H9 (cell line): Measurements from ENCODE around the gene ANKS3. TPM values are rescaled to one million over a fixed set of nuclear protein-coding genes. Genes with fewer than 3 reads are reported as not detected.

Source experiments
- DNase-seq: peaks from one replicate; pipeline ENCODE4 v3.0.0-alpha.2; 2017
- H2AFZ ChIP-seq: one replicate; pipeline ENCODE4 v1.6.1; 2013; ENCODE audit warnings: mild to moderate bottlenecking, low read length, control low read depth, moderate library complexity
- H2AK5ac ChIP-seq: 2 replicates; pipeline ENCODE4 v1.6.1; 2013; ENCODE audit warnings: low read length, control low read depth, mixed read lengths; ENCODE audit not compliant: insufficient read length
- H2BK120ac ChIP-seq: one replicate; pipeline ENCODE4 v1.6.1; 2013; ENCODE audit warnings: low read depth, mild to moderate bottlenecking, low read length, control low read depth, inconsistent platforms; ENCODE audit not compliant: poor library complexity, severe bottlenecking
- H2BK12ac ChIP-seq: 2 replicates; pipeline ENCODE4 v1.6.1; 2013; ENCODE audit warnings: low read length, control low read depth, mixed read lengths, low read depth; ENCODE audit not compliant: insufficient read length
- H2BK15ac ChIP-seq: 2 replicates; pipeline ENCODE4 v1.6.1; 2013; ENCODE audit warnings: low read depth, low read length, control low read depth
- H2BK20ac ChIP-seq: one replicate; pipeline ENCODE4 v1.6.1; 2013; ENCODE audit warnings: low read depth, mild to moderate bottlenecking, low read length, control low read depth, inconsistent platforms; ENCODE audit not compliant: poor library complexity, severe bottlenecking
- H2BK5ac ChIP-seq: 2 replicates; pipeline ENCODE4 v1.6.1; 2013; ENCODE audit warnings: low read length, control low read depth, mixed read lengths; ENCODE audit not compliant: insufficient read length
- H3K14ac ChIP-seq: 2 replicates; pipeline ENCODE4 v1.6.1; 2013; ENCODE audit warnings: low read length, control low read depth; ENCODE audit not compliant: insufficient read depth
- H3K18ac ChIP-seq: 2 replicates; pipeline ENCODE4 v1.6.1; 2013; ENCODE audit warnings: low read depth, mild to moderate bottlenecking, mixed read lengths, low read length, control low read depth; ENCODE audit not compliant: insufficient read length
- H3K23ac ChIP-seq: 2 replicates; pipeline ENCODE4 v1.6.1; 2013; ENCODE audit warnings: low read length, control low read depth, mixed read lengths, low read depth; ENCODE audit not compliant: insufficient read length
- H3K23me2 ChIP-seq: 2 replicates; pipeline ENCODE4 v1.6.1; 2013; ENCODE audit warnings: low read depth, mild to moderate bottlenecking, mixed read lengths, low read length, control low read depth; ENCODE audit not compliant: insufficient read length, poor library complexity, severe bottlenecking
- H3K27ac ChIP-seq: 2 replicates; pipeline ENCODE4 v1.5.1; 2013; ENCODE audit warnings: low read length, control low read depth, mixed read lengths, low read depth; ENCODE audit not compliant: insufficient read length
- H3K27me3 ChIP-seq: 2 replicates; pipeline ENCODE4 v1.6.1; 2013; ENCODE audit warnings: low read length, control low read depth, inconsistent platforms; ENCODE audit not compliant: insufficient read depth
- H3K4ac ChIP-seq: 2 replicates; pipeline ENCODE4 v1.6.1; 2013; ENCODE audit warnings: low read depth, mild to moderate bottlenecking, control low read depth, inconsistent platforms, low read length, moderate library complexity
- H3K4me1 ChIP-seq: 2 replicates; pipeline ENCODE4 v1.6.1; 2013; ENCODE audit warnings: low read length, control low read depth, inconsistent platforms; ENCODE audit not compliant: insufficient read depth
- H3K4me2 ChIP-seq: 2 replicates; pipeline ENCODE4 v1.6.1; 2013; ENCODE audit warnings: low read length, control low read depth, mixed read lengths; ENCODE audit not compliant: insufficient read length, insufficient read depth
- H3K56ac ChIP-seq: 2 replicates; pipeline ENCODE4 v1.6.1; 2013; ENCODE audit warnings: low read depth, mild to moderate bottlenecking, mixed read lengths, low read length, control low read depth; ENCODE audit not compliant: insufficient read length
- H3K79me1 ChIP-seq: 2 replicates; pipeline ENCODE4 v1.6.1; 2013; ENCODE audit warnings: low read depth, mild to moderate bottlenecking, moderate library complexity, low read length, control low read depth, inconsistent platforms; ENCODE audit not compliant: insufficient read depth, poor library complexity, severe bottlenecking
- H3K79me2 ChIP-seq: 2 replicates; pipeline ENCODE4 v1.6.1; 2013; ENCODE audit warnings: low read length, control low read depth, inconsistent platforms; ENCODE audit not compliant: insufficient read depth
- H3K9ac ChIP-seq: 2 replicates; pipeline ENCODE4 v1.6.1; 2013; ENCODE audit warnings: low read length, control low read depth, mixed read lengths; ENCODE audit not compliant: insufficient read length; ENCODE audit errors: extremely low read depth
- H3K9me3 ChIP-seq: one replicate; pipeline ENCODE4 v1.6.1; 2013; ENCODE audit warnings: low read depth, low read length, inconsistent platforms; ENCODE audit not compliant: control insufficient read depth
- H3T11ph ChIP-seq: one replicate; pipeline ENCODE4 v1.6.1; 2013; ENCODE audit warnings: mild to moderate bottlenecking, low read length, control low read depth, inconsistent platforms
- H4K20me1 ChIP-seq: one replicate; pipeline ENCODE4 v1.6.1; 2013; ENCODE audit not compliant: control insufficient read depth, insufficient read length, insufficient read depth
- H4K5ac ChIP-seq: 2 replicates; pipeline ENCODE4 v1.6.1; 2013; ENCODE audit warnings: low read depth, mild to moderate bottlenecking, mixed read lengths, low read length, control low read depth; ENCODE audit not compliant: insufficient read length
- H4K8ac ChIP-seq: replicated peaks from 2 replicates; pipeline ENCODE4 v1.6.1; 2013; ENCODE audit warnings: low read length, control low read depth, mixed read lengths, low read depth; ENCODE audit not compliant: insufficient read length
- H4K91ac ChIP-seq: 2 replicates; pipeline ENCODE4 v1.6.1; 2013; ENCODE audit warnings: low read depth, mild to moderate bottlenecking, moderate library complexity, mixed read lengths, low read length, control low read depth; ENCODE audit not compliant: insufficient read length
- H3K27ac Mint-ChIP-seq, 3 experiments: 2 replicates in 2 of 3; 3 replicates in 1 of 3; pipeline ENCODE4 v1.8.0; 2020 to 2021; ENCODE audit warnings: mixed read lengths in 3 of 3, mild to moderate bottlenecking in 1 of 3, moderate library complexity in 1 of 3
- H3K27me3 Mint-ChIP-seq: 2 replicates; pipeline ENCODE4 v1.8.0; 2021; ENCODE audit warnings: low read depth, mild to moderate bottlenecking, moderate library complexity, mixed read lengths
- H3K36me3 Mint-ChIP-seq, 3 experiments: 2 replicates in 2 of 3; 3 replicates in 1 of 3; pipeline ENCODE4 v1.8.0; 2020 to 2021; ENCODE audit warnings: low read depth in 3 of 3, mixed read lengths in 3 of 3; ENCODE audit not compliant: insufficient read depth in 1 of 3
- H3K4me1 Mint-ChIP-seq, 2 experiments: 2 replicates each; pipeline ENCODE4 v1.8.0; 2020; ENCODE audit warnings: mixed read lengths in 2 of 2
- H3K4me3 Mint-ChIP-seq, 2 experiments: 2 replicates in 1 of 2; 3 replicates in 1 of 2; pipeline ENCODE4 v1.8.0; 2020 to 2021; ENCODE audit warnings: mild to moderate bottlenecking in 2 of 2, mixed read lengths in 2 of 2, moderate library complexity in 1 of 2
- H3K9me3 Mint-ChIP-seq, 2 experiments: 2 replicates in 1 of 2; 3 replicates in 1 of 2; pipeline ENCODE4 v1.8.0; 2020; ENCODE audit warnings: mild to moderate bottlenecking in 2 of 2, mixed read lengths in 2 of 2, moderate library complexity in 1 of 2
- CTCF ChIP-seq: fragments of 200-600 bp; sonication (generic); conservative IDR thresholded peaks from 3 replicates; pipeline ENCODE4 v1.8.0; 2021; ENCODE audit warnings: antibody characterized with exemption, mild to moderate bottlenecking
- WGBS: extraction: QIAGEN DNeasy Blood & Tissue Kit; methylation state at CpG from one replicate; pipeline ENCODE4 v1.1.7; 2013; ENCODE audit warnings: missing lambda C conversion rate, low lambda C conversion rate, mixed read lengths; ENCODE audit not compliant: insufficient read length; ENCODE audit errors: extremely low coverage; 5-methylcytosine and 5-hydroxymethylcytosine counted together
- total RNA-seq: library from RNA; stranded (reverse); gene quantifications from 2 replicates; pipeline ENCODE4 v1.2.1, GENCODE V29; 2021

The ANKS3 gene
- total RNA-seq, 1 experiment from 2014 or later, result 32.0 TPM

- Histone ChIP-seq H3K14ac (no peak overlapping the region), H3K4me2 (no peak overlapping the region), H3K23me2 (no peaks in the 10 kb centered on the region), H3K18ac (no peak overlapping the region), H3K4ac (no peak overlapping the region), H2BK12ac (no peak overlapping the region), H3T11ph (no peak overlapping the region), H3K79me2 (no peaks in the 10 kb centered on the region), H2AFZ (no peak overlapping the region), H2BK120ac (no peak overlapping the region), H4K5ac (no peak overlapping the region), H3K79me1 (no peaks in the 10 kb centered on the region), H3K23ac (no peak overlapping the region), H3K9me3 (no peaks in the 10 kb centered on the region), H3K9ac (no peak overlapping the region), H2BK20ac (no peak overlapping the region), H4K8ac (no peak overlapping the region), H3K56ac (no peak overlapping the region), H4K20me1 (no peaks in the 10 kb centered on the region), H4K91ac (no peak overlapping the region), H3K4me1 (no peaks in the 10 kb centered on the region), H3K27ac (no peak overlapping the region), H3K27me3 (no peaks in the 10 kb centered on the region), H2BK15ac (no peak overlapping the region), H2AK5ac (no peak overlapping the region), H2BK5ac (no peak overlapping the region)
- no CpG with 5 or more reads among the region's 9 CpGs for WGBS
- DNase-seq, result no peak
- no peak overlapping the region for H3K27ac Mint-ChIP-seq
- H3K9me3 Mint-ChIP-seq, result no peaks in the 10 kb centered on the region
- H3K4me1 Mint-ChIP-seq, result peaks cover 7 to 8% of the 10 kb centered on the region in 2 experiments
- H3K36me3 Mint-ChIP-seq, result peaks cover 31 to 71% (median 63%) of the 10 kb centered on the region in 3 experiments
- no peaks in the 10 kb centered on the region for H3K27me3 Mint-ChIP-seq
- TF ChIP-seq CTCF, result no peak
- no peak overlapping the region for H3K4me3 Mint-ChIP-seq
These were observed 28.1 kb upstream of the ANKS3 start for GRCh38 chr16:4762205-4762604.
